Activated CD4-positive, alpha-beta T cell treated with anti-CD3 and anti-CD28 coated beads, Interleukin-2, amount 10 ng/mL, durations not matched to agents 24 days and 14 days (primary cell): ENCODE measurements around the gene C17orf67. TPM values are rescaled to one million over a fixed set of nuclear protein-coding genes. Genes with fewer than 3 reads are reported as not detected.
A peak's percentile ranks its signal among the peaks of the same experiment; 100 is the strongest.

Source experiments
- DNase-seq: peaks from one replicate; pipeline ENCODE4 v3.0.0; 2022
- H3K27ac Mint-ChIP-seq: one replicate; pipeline ENCODE4 v1.8.0; 2022; ENCODE audit warnings: mild to moderate bottlenecking, mixed read lengths
- H3K27me3 Mint-ChIP-seq: one replicate; pipeline ENCODE4 v1.8.0; 2022; ENCODE audit warnings: mixed read lengths
- H3K36me3 Mint-ChIP-seq: one replicate; pipeline ENCODE4 v1.8.0; 2022; ENCODE audit warnings: low read depth, mild to moderate bottlenecking, mixed read lengths
- H3K4me1 Mint-ChIP-seq: one replicate; pipeline ENCODE4 v1.8.0; 2021; ENCODE audit warnings: mixed read lengths
- H3K4me3 Mint-ChIP-seq: one replicate; pipeline ENCODE4 v1.8.0; 2022; ENCODE audit warnings: mild to moderate bottlenecking, moderate library complexity, mixed read lengths
- H3K9me3 Mint-ChIP-seq: one replicate; pipeline ENCODE4 v1.8.0; 2021; ENCODE audit warnings: mixed read lengths
- intact Hi-C: fragments of 100-400 bp; cut with micrococcal nuclease; formaldehyde crosslinking; loops from one replicate; pipeline ENCODE4 v1.15.1; 2023
- total RNA-seq: library from RNA; stranded (reverse); gene quantifications from 2 replicates; pipeline ENCODE4 v1.2.3, GENCODE V29; 2022

The C17orf67 gene
- total RNA-seq, 1 donor from 2014 or later: 4.4 TPM

DNA sequence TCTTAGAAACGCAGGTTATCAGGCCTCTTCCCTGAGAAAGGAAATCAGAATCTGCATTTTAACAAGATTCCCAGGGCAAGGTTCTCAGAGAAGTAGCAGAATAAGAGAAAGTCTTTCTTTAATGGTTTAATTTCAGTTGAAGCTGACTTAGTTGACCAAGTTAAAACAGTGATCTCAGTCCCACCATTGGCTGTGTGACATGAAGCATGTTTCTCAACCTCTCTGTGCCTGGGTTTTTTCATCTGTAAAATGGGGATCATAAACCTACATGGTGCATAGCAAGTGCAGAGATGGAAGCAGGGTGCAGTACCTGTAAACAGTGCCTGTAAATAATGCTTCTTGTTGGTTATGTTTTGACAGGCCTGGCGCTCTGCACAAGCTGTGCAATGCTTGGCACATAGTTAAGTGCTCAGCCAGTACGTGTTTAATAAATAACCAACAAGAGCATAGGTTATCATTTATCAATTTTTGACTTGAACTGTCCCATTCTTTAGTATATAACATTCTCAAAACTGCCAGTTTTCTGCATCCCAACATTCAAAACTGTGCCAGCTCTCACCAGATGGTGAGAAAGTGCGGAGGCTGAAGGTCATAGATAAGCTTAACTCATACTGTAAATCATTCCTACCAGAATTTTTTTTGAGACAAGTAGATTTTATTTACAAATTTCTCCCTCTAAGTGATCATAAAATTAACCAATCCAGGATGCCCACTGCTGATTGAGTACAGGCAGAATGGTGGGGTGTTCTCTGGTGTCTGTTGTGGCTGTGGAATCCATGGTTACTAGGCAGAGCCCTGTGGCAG is 6.9 kb downstream of the C17orf67 start:
- H3K27me3 Mint-ChIP-seq: no peaks in the 10 kb centered on the region
- no peak overlapping the region for H3K4me3 Mint-ChIP-seq
- H3K4me1 Mint-ChIP-seq: peaks cover 14% of the 10 kb centered on the region
- DNase-seq: peak; percentile 40
- H3K27ac Mint-ChIP-seq: no peak overlapping the region
- intact Hi-C loops: no loop called here
- peaks cover 13% of the 10 kb centered on the region for H3K36me3 Mint-ChIP-seq
- H3K9me3 Mint-ChIP-seq: no peaks in the 10 kb centered on the region

DNA sequence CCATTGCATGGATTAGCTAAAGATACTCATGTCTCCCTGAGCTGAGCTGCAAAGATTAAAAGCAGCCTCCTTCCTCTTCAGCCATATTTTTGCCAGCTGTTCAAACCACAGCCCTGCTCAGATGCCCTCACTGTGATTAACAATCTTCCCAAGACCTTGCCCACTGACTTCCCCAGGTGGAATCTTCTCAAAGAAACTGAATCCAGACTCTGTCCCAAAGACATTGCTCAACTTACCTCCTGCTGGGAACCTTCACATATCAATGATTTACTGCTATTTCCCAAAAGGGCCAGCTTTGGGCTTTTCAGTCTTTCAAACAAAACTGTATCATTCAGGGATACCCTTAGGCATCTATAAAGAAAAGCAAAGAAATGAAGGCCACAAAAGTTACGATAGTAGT is 9.2 kb downstream of the C17orf67 start:
- Mint-ChIP-seq H3K9me3 (no peaks in the 10 kb centered on the region), H3K4me3 (no peak overlapping the region), H3K4me1 (peaks cover 8% of the 10 kb centered on the region), H3K36me3 (peaks cover 3% of the 10 kb centered on the region), H3K27me3 (no peaks in the 10 kb centered on the region), H3K27ac (no peak overlapping the region)
- intact Hi-C loops: no loop called here
- peak; percentile 38 for DNase-seq

DNA sequence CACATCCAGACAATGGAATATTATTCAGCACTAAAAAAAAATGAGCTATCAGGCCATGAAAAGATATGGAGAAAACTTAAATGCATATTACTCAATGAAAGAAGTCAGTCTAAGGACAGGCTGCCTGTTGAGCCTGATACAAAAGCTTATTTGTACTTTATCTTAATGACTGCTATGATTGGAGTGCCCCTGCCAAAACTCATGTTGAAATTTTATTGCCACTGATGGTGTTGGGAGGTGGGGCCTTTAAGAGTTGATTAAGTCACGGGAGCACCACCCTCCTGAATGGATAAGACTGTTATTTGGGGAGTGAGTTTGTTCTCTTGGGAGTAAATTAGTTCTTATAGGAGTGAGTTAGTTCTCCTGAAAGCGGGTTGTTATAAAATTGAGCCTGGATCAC is 9.9 kb downstream of the C17orf67 start:
- H3K4me3 Mint-ChIP-seq: no peak overlapping the region
- H3K4me1 Mint-ChIP-seq: peaks cover 9% of the 10 kb centered on the region
- DNase-seq: no peak
- intact Hi-C loops: no loop called here
- peaks cover 3% of the 10 kb centered on the region for H3K36me3 Mint-ChIP-seq
- H3K27ac Mint-ChIP-seq: no peak overlapping the region
- no peaks in the 10 kb centered on the region for H3K9me3 Mint-ChIP-seq
- no peaks in the 10 kb centered on the region for H3K27me3 Mint-ChIP-seq

DNA sequence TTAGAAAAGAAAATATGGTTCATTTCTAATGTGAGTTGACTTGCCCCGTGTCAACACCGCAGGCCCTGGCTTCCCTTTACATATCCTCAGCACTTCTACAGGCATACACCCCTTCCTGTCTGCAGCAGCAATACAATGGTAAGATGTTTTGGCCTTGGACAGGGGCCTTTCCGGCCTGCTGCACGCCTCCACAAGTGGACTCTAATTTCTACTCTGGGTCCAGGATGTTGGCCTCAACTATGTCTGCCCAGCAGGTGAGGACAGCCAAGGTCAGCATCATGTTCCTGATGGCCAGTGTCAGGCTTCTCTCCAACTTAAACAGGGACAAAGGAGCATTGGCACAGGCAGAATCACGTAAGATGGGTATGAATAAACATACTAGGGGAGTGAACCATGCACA is 11.0 kb downstream of the C17orf67 start:
- intact Hi-C loops: no loop called here
- H3K27ac Mint-ChIP-seq: no peak overlapping the region
- DNase-seq: peak; percentile 52
- H3K9me3 Mint-ChIP-seq: no peaks in the 10 kb centered on the region
- peaks cover 9% of the 10 kb centered on the region for H3K4me1 Mint-ChIP-seq
- H3K4me3 Mint-ChIP-seq: no peak overlapping the region
- no peaks in the 10 kb centered on the region for H3K27me3 Mint-ChIP-seq
- H3K36me3 Mint-ChIP-seq: peaks cover 2% of the 10 kb centered on the region

DNA sequence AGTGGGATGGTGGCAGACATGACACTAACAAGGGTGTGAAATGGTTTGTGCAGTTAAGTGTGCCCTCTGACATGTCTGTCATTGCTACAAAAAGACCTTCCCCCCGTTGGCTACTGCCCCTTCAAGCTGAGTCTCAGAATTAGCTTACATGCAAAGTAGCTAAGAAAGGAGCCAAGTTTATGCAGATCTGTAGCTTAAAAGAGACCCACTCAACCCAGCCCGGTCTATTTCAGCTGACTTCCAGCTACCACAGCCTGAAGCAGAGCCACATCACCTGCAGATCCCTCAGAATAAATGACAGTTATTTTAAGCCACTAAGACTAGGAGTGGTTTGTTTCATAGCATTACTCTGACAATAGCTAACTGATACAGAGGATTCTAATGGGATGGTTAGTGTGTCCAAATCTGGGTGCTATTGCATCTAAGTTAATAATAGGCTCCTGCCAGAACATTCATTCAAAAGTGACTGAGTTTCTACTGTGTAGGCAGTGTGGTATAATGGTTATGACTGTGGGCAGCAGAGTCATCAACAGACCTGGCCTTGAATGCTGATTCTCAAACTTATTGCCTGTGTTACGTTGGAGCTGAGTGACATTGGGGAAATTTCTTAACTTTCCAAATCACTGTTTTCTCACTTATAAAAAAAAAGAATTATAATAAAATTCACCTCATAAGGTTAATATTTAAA is 11.7 kb downstream of the C17orf67 start:
- Mint-ChIP-seq H3K4me1 (peaks cover 9% of the 10 kb centered on the region), H3K36me3 (peaks cover 2% of the 10 kb centered on the region), H3K4me3 (no peak overlapping the region), H3K9me3 (no peaks in the 10 kb centered on the region), H3K27me3 (no peaks in the 10 kb centered on the region), H3K27ac (no peak overlapping the region)
- intact Hi-C loops: no loop called here
- DNase-seq: peak; percentile 50

DNA sequence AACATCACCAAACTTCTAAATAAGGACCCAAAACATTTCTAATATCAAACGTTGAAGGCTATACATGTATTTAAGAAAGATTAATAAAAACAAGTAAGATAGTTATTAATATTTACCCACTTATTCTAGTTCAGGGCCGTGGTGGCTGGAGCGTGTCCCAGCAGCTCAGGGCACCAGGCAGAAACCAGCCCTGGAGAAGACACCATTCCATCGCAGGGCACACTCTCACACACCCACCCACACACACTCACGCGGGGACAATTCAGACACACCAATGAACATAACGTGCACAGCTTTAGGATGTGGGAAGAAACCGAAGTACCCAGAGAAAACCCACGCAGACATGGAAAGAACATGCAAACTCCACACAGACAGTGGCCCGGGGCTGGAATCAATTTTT is 13.5 kb downstream of the C17orf67 start:
- H3K27ac Mint-ChIP-seq: no peak overlapping the region
- no peak overlapping the region for H3K4me3 Mint-ChIP-seq
- peaks cover 2% of the 10 kb centered on the region for H3K36me3 Mint-ChIP-seq
- H3K9me3 Mint-ChIP-seq: no peaks in the 10 kb centered on the region
- intact Hi-C loops: no loop called here
- peaks cover 9% of the 10 kb centered on the region for H3K4me1 Mint-ChIP-seq
- no peaks in the 10 kb centered on the region for H3K27me3 Mint-ChIP-seq
- peak; percentile 52 for DNase-seq

DNA sequence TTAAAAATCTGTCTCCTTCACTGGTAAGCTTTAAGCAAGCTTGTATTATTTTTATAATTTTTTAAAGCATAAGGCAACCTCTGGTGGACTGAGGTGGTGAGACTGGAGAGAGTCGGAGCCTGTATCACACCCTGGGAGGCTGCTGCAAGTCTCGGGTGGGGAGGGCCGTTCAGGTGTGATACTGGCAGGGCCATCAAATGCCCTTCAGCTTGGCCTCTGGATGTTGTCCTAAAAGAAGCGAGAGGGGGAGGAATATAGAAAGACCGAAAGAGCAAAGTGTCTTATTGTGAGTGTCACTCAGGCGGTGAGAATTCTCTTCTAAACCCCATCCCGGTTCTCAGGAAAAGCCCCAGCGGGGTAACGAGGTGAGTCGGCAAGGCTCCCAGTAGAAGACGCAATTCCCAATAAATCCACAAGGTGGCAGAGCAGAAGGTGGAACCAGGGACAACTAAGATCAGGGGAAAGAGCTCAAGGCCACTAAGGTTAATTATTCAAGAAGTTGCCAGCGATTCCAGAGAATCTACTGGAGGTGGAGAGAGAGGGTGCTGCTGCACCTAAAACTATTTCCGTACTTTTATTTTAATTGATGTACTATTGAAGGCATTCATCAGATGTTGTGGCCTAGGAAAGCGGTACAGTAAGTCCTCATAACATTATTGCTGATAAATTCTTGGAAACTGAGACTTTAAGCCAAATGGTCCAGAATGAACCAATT is 14.1 kb downstream of the C17orf67 start:
- intact Hi-C loops: loop anchor here (1.0 to 2.0 kb wide), 2 partner anchors 13 to 121 kb away; partner anchors contain the start of gene C17orf67
- H3K4me3 Mint-ChIP-seq: no peak overlapping the region
- no peaks in the 10 kb centered on the region for H3K9me3 Mint-ChIP-seq
- peak; percentile 93 for DNase-seq
- H3K27me3 Mint-ChIP-seq: no peaks in the 10 kb centered on the region
- peak overlapping the region; percentile 44 for H3K27ac Mint-ChIP-seq
- H3K4me1 Mint-ChIP-seq: peaks cover 9% of the 10 kb centered on the region
- H3K36me3 Mint-ChIP-seq: peaks cover 2% of the 10 kb centered on the region

DNA sequence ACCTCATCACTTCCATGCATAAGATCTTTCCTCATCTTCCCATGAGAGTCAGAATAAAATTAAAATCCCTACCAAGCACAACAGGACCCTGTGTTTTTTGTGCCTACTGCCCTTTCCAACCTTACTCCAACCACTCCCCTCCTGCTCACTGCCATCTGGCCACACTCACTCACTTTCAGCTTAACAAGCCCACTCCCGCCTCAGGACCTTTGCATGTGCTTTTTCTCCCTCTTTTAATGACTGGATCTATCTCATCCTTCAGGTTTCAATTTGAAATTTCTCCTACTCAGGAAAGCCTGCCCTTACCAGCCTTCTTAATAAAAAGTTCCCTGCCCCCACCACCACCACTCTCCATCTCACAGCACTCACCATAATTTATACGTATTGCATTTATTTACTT is 14.7 kb downstream of the C17orf67 start:
- no peaks in the 10 kb centered on the region for H3K27me3 Mint-ChIP-seq

DNA sequence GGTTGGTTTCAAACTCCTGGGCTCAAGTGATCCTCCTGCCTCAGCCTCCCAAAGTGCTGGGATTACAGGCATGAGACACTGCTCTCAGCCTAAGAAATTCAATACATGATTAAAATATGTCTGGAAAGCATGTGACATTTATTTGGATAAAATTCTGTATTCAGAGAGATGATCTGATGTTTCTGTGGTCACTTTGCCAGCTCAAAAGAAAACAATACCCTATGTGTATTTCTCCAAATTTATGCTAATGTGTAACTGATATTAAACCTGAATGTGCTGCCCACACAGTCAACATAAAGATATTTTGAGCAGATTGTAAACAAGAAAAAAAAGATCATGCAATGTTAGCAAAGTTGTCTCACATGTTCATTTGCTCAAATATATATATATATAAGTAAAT is 16.7 kb downstream of the C17orf67 start:
- H3K4me3 Mint-ChIP-seq: no peak overlapping the region
- H3K27ac Mint-ChIP-seq: no peak overlapping the region
- H3K4me1 Mint-ChIP-seq: peaks cover 9% of the 10 kb centered on the region
- peaks cover 2% of the 10 kb centered on the region for H3K36me3 Mint-ChIP-seq
- DNase-seq: no peak
- H3K27me3 Mint-ChIP-seq: no peaks in the 10 kb centered on the region
- H3K9me3 Mint-ChIP-seq: no peaks in the 10 kb centered on the region
- intact Hi-C loops: no loop called here

More for the DNA sequence above, 14.7 kb downstream of the C17orf67 start:
- H3K36me3 Mint-ChIP-seq: peaks cover 2% of the 10 kb centered on the region
- no peak overlapping the region for H3K27ac Mint-ChIP-seq
- DNase-seq: no peak
- H3K4me3 Mint-ChIP-seq: no peak overlapping the region
- intact Hi-C loops: loop anchor here (1.0 to 2.0 kb wide), 2 partner anchors 14 to 121 kb away; partner anchors contain the start of gene C17orf67
- H3K9me3 Mint-ChIP-seq: no peaks in the 10 kb centered on the region
- H3K4me1 Mint-ChIP-seq: peaks cover 9% of the 10 kb centered on the region

DNA sequence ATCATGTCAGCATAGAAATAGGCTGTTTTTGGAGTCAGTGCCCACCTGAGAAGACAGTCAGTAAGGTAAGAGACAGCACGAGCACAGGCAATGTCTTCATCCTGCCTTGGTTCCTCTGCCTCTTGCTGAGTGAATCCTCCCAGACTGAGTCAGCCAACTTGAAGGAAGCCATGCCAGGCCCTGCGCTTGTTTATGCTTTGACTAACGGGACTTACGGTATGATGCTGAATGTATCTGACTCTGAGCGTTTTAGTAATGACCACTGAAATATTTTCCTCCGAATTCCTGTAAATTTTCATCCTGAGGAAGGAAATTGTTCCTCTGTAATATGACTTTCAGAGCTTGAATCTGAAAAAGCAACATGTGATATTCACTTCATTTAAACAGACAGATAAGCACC is 18.0 kb downstream of the C17orf67 start:
- Mint-ChIP-seq H3K27ac (no peak overlapping the region), H3K9me3 (no peaks in the 10 kb centered on the region), H3K4me3 (no peak overlapping the region), H3K27me3 (no peaks in the 10 kb centered on the region), H3K36me3 (peaks cover 2% of the 10 kb centered on the region), H3K4me1 (peaks cover 7% of the 10 kb centered on the region)
- no peak for DNase-seq
- intact Hi-C loops: no loop called here

DNA sequence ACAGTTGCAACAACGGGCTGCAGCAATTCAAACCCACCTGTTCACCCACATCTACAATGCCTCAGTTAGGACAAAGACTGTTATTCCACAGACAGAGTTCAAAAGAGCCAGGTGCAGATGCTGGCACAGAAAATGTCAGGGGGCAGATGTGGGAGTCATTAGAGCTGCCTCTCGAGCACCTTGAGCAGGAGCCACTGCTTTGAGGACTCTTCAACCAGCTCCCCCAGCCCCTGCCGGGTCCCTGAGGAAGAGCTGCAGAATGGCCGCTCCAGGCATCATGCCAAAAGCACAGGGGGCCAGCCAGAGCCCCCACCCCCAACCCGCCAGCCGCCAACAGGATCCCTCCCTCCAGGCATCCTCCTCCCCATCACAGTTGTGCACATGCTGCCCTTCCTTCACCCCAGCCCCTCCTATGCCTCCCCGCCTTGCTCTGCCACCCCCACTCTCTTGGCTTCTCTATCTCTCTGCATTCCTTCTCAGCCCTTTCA is 20.8 kb downstream of the C17orf67 start:
- Mint-ChIP-seq H3K4me1 (no peaks in the 10 kb centered on the region), H3K27ac (no peak overlapping the region), H3K36me3 (no peaks in the 10 kb centered on the region), H3K9me3 (no peaks in the 10 kb centered on the region), H3K4me3 (no peak overlapping the region), H3K27me3 (no peaks in the 10 kb centered on the region)
- intact Hi-C loops: no loop called here
- no peak for DNase-seq

DNA sequence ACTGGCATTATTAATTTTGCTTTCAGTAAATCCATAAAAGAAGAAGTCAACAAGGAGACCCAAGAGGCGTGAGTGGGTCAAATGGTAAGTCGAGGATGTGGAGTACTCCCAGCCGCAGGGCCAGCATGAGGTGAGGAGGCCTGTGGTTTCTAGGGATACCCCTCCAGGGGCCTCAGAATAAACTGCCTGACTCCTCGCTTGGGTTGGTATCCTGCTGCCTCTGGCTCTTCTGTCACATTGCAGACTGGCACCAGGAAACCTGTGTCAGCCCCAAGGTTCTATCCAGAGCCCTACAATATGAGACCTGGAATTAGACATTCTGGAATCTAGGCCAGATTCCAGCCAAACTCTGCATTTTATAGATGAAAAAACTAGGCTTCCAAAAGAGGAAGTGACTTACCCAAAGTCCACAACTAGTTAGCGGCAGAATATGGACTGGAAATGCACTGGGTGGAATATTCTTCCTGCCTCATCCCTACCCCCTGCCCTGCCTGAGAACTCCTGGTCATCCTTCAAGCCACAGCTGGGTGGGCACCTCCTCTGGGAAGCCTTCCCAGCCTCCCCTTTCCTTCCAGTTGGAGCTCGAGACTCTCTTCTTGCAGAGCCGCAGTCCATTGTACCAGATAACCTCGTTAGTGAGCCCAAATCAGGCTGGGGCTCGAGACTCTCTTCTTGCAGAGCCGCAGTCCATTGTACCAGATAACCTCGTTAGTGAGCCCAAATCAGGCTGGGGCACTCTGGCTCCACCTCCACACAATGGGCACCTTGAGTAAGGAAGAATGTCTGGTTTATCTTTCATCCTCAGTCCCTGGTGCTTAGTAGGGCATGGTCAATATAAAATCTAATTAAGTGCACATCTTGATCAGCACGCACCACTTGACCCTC is 22.6 kb downstream of the C17orf67 start:
- intact Hi-C loops: no loop called here
- H3K27ac Mint-ChIP-seq: no peak overlapping the region
- H3K4me3 Mint-ChIP-seq: no peak overlapping the region
- no peaks in the 10 kb centered on the region for H3K27me3 Mint-ChIP-seq
- DNase-seq: no peak
- H3K9me3 Mint-ChIP-seq: no peaks in the 10 kb centered on the region
- no peaks in the 10 kb centered on the region for H3K36me3 Mint-ChIP-seq
- H3K4me1 Mint-ChIP-seq: peaks cover 5% of the 10 kb centered on the region

DNA sequence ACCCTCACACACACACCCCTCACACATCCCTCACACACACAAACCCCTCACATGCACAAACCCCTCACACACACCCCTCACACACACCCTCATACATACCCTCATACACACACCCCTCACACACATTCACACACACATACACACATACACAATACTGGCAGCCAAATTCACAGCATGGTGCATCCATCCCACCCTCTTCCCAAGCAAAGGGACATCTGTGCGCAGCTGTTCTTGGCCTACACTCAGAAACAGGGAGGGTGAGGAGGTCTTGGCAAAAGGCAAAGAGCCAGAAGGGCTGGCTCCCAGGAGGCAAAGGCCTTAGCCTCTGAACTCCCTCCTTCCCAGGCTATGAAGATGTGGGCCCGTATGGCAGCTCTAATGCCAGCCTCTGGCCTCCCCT is 23.4 kb downstream of the C17orf67 start:
- Mint-ChIP-seq H3K4me1 (peaks cover 5% of the 10 kb centered on the region), H3K4me3 (no peak overlapping the region), H3K9me3 (no peaks in the 10 kb centered on the region), H3K27ac (no peak overlapping the region), H3K27me3 (no peaks in the 10 kb centered on the region), H3K36me3 (no peaks in the 10 kb centered on the region)
- intact Hi-C loops: no loop called here
- no peak for DNase-seq
